GM20000 (cell line): ENCODE results near the gene CCDC146.
"Not testable (repeated sequence)": the region's sequence is repeated elsewhere in the genome, so short reads cannot be mapped to it uniquely, and the experiment has no call there.

Source experiments
- DNase-seq: peaks from one replicate; pipeline ENCODE4 v3.0.0; 2012; ENCODE audit warnings: low spot score
- CTCF ChIP-seq: IDR thresholded peaks from 2 replicates; pipeline ENCODE4 v1.5.1; 2012; ENCODE audit warnings: mild to moderate bottlenecking, control low read depth; ENCODE audit errors: extremely low read depth, missing control alignments

CCDC146 gene

GRCh38 chr7:77140291-77140690 is 17.9 kb downstream of the CCDC146 start:
- DNase-seq = not testable (repeated sequence)

GRCh38 chr7:77152232-77152631 is 29.8 kb downstream of the CCDC146 start:
- DNase-seq = not testable (repeated sequence)

- DNase-seq = not testable (repeated sequence)
Observed at GRCh38 chr7:77154917-77155464, 32.6 kb downstream of the CCDC146 start.

GRCh38 chr7:77155601-77156377 is 33.4 kb downstream of the CCDC146 start:
- not testable (repeated sequence) for DNase-seq

- not testable (repeated sequence) for DNase-seq
Observed at GRCh38 chr7:77157034-77157433, 34.6 kb downstream of the CCDC146 start.

GRCh38 chr7:77157446-77157845 is 35.0 kb downstream of the CCDC146 start:
- peak; percentile 3 for DNase-seq
- no peak for TF ChIP-seq CTCF

GRCh38 chr7:77171073-77171472 is 48.7 kb downstream of the CCDC146 start:
- DNase-seq = not testable (repeated sequence)

GRCh38 chr7:77172437-77173172 is 50.2 kb downstream of the CCDC146 start:
- not testable (repeated sequence) for DNase-seq

- not testable (repeated sequence) for DNase-seq
Observed at GRCh38 chr7:77174418-77174817, 52.0 kb downstream of the CCDC146 start.

- not testable (repeated sequence) for DNase-seq
Observed at GRCh38 chr7:77175274-77175800, 52.9 kb downstream of the CCDC146 start.

GRCh38 chr7:77177321-77177904 is 55.0 kb downstream of the CCDC146 start:
- not testable (repeated sequence) for DNase-seq

GRCh38 chr7:77178024-77178423 is 55.6 kb downstream of the CCDC146 start:
- DNase-seq = not testable (repeated sequence)

GRCh38 chr7:77181015-77181595 is 58.7 kb downstream of the CCDC146 start:
- DNase-seq = no peak
- TF ChIP-seq CTCF = no peak
